HG03139 (cell line): ENCODE measurements around the gene ZNF132.
"Not testable (repeated sequence)": the region's sequence is repeated elsewhere in the genome, so short reads cannot be mapped to it uniquely, and the experiment has no call there.

Experiments
- ATAC-seq: cut with Tn5 transposase; IDR thresholded peaks from one replicate; pipeline ENCODE4 v1.9.1; 2021; ENCODE audit not compliant: unreplicated experiment

The ZNF132 gene

GRCh38 chr19:58408152-58409009 is 31.6 kb downstream of the ZNF132 start, which contains the start of gene ZNF584:
Gene ZNF584 (plus strand): TSS chr19:58408649. CDS start chr19:58409148, 499 bp downstream.
- peak; percentile 94 for ATAC-seq

- no peak for ATAC-seq
Measured at GRCh38 chr19:58407658-58408151, 32.2 kb downstream of the ZNF132 start.

GRCh38 chr19:58406818-58407657 is 32.9 kb downstream of the ZNF132 start:
- ATAC-seq = no peak

- ATAC-seq = not testable (repeated sequence)
Measured at GRCh38 chr19:58403920-58404478, 36.0 kb downstream of the ZNF132 start.

- no peak for ATAC-seq
Measured at GRCh38 chr19:58401840-58402421, 38.0 kb downstream of the ZNF132 start.

GRCh38 chr19:58400916-58401839 is 38.8 kb downstream of the ZNF132 start:
- peak; percentile 99 for ATAC-seq

GRCh38 chr19:58400316-58400915 is 39.5 kb downstream of the ZNF132 start:
- ATAC-seq = no peak

- no peak for ATAC-seq
Measured at GRCh38 chr19:58399903-58400302, 40.0 kb downstream of the ZNF132 start.

GRCh38 chr19:58398545-58398944 is 41.4 kb downstream of the ZNF132 start:
- ATAC-seq = no peak

- no peak for ATAC-seq
Measured at GRCh38 chr19:58398087-58398486, 41.9 kb downstream of the ZNF132 start.

- no peak for ATAC-seq
Measured at GRCh38 chr19:58397533-58398037, 42.4 kb downstream of the ZNF132 start.

- no peak for ATAC-seq
Measured at GRCh38 chr19:58396691-58397532, 43.0 kb downstream of the ZNF132 start.

- ATAC-seq = no peak
Measured at GRCh38 chr19:58395979-58396627, 43.9 kb downstream of the ZNF132 start.

GRCh38 chr19:58395220-58395978 is 44.6 kb downstream of the ZNF132 start, which contains the start of gene RNF225:
Gene RNF225 (plus strand): TSS chr19:58395656. CDS start chr19:58396090, 434 bp downstream.
- ATAC-seq = no peak

GRCh38 chr19:58394821-58395219 is 45.1 kb downstream of the ZNF132 start:
- ATAC-seq = no peak

- no peak for ATAC-seq
Measured at GRCh38 chr19:58393725-58394033, 46.3 kb downstream of the ZNF132 start.
